Measurements from ENCODE around the gene THADA.

DNA sequence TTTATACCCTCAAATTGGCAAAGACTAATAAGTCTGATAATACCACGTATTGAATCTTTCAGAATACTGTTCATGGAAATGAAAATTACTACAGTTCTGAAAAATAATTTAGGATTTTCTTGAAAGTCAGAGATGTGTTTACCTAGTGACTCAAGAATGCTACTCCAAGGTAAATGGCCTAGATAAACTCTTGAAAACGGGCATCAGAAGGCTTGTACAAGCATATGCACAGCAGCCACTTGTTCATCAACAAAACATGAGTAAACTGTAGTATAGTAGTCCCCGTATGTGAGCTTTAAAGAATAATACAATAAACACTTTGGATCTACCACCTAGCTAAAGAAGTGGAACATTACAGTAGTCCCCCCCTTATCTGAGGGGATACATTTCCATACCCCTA, 157.5 kb downstream of the THADA start:
- TF ChIP-seq, protein P1, sequence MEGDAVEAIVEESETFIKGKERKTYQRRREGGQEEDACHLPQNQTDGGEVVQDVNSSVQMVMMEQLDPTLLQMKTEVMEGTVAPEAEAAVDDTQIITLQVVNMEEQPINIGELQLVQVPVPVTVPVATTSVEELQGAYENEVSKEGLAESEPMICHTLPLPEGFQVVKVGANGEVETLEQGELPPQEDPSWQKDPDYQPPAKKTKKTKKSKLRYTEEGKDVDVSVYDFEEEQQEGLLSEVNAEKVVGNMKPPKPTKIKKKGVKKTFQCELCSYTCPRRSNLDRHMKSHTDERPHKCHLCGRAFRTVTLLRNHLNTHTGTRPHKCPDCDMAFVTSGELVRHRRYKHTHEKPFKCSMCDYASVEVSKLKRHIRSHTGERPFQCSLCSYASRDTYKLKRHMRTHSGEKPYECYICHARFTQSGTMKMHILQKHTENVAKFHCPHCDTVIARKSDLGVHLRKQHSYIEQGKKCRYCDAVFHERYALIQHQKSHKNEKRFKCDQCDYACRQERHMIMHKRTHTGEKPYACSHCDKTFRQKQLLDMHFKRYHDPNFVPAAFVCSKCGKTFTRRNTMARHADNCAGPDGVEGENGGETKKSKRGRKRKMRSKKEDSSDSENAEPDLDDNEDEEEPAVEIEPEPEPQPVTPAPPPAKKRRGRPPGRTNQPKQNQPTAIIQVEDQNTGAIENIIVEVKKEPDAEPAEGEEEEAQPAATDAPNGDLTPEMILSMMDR (IDR thresholded peaks at IDR 0.05 in 8 of 11, conservative IDR thresholded peaks at IDR 0.05 in 3 of 11) = no peak
- no peak for TF ChIP-seq POLR2A (IDR thresholded peaks at IDR 0.05)
- TF ChIP-seq POLR2AphosphoS5 (IDR thresholded peaks at IDR 0.05) = no peak
